Central memory CD4-positive, alpha-beta T cell (primary cell): ENCODE measurements around the gene CCDC177.

Experiments used
- DNase-seq: peaks from one replicate; pipeline ENCODE4 v3.0.0; 2022

Gene CCDC177

GRCh38 chr14:69527635-69528034 is 47.0 kb downstream of the CCDC177 start:
- DNase-seq, result no peak

- DNase-seq, result no peak
These were observed 48.8 kb downstream of the CCDC177 start for GRCh38 chr14:69525896-69526295.

- DNase-seq, result no peak
These were observed 52.6 kb downstream of the CCDC177 start for GRCh38 chr14:69522026-69522425.
